Large intestine (tissue), 3 donors: ENCODE results near the gene ZNRF3. TPM values are rescaled to one million over a fixed set of nuclear protein-coding genes. Genes with fewer than 3 reads are reported as not detected.

Experiments used
- DNase-seq, 2 donors: peaks; one replicate each; pipeline versions ENCODE4 v3.0.0 to v3.0.0-alpha.2; 2013
- H3K27ac ChIP-seq: one replicate; pipeline ENCODE4 v1.5.1; 2013; ENCODE audit warnings: low read length
- H3K27me3 ChIP-seq: 2 replicates; pipeline ENCODE4 v1.6.1; 2013; ENCODE audit warnings: low read length; ENCODE audit not compliant: control insufficient read depth, insufficient read depth
- H3K36me3 ChIP-seq: 2 replicates; pipeline ENCODE4 v1.6.1; 2013; ENCODE audit warnings: low read length; ENCODE audit not compliant: control insufficient read depth, insufficient read depth
- H3K4me1 ChIP-seq: one replicate; pipeline ENCODE4 v1.6.1; 2013; ENCODE audit warnings: low read length; ENCODE audit not compliant: control insufficient read depth, insufficient read depth
- H3K4me3 ChIP-seq: one replicate; pipeline ENCODE4 v1.5.1; 2013; ENCODE audit warnings: low read length
- H3K9me3 ChIP-seq: one replicate; pipeline ENCODE4 v1.6.1; 2013; ENCODE audit warnings: mild to moderate bottlenecking, low read depth, low read length, moderate library complexity; ENCODE audit not compliant: control insufficient read depth
- WGBS: methylation state at CpG from one replicate; pipeline ENCODE4 v1.1.5; 2013; ENCODE audit warnings: low lambda C conversion rate; ENCODE audit not compliant: insufficient coverage; 5-methylcytosine and 5-hydroxymethylcytosine counted together
- polyA plus RNA-seq: library from polyadenylated mRNA; unstranded; fragments of 120-200 nt; gene quantifications from one replicate; pipeline ENCODE4 v1.2.1, GENCODE V29; 2013

The ZNRF3 gene
- polyA plus RNA-seq, 1 donor = 8.2 TPM

DNA sequence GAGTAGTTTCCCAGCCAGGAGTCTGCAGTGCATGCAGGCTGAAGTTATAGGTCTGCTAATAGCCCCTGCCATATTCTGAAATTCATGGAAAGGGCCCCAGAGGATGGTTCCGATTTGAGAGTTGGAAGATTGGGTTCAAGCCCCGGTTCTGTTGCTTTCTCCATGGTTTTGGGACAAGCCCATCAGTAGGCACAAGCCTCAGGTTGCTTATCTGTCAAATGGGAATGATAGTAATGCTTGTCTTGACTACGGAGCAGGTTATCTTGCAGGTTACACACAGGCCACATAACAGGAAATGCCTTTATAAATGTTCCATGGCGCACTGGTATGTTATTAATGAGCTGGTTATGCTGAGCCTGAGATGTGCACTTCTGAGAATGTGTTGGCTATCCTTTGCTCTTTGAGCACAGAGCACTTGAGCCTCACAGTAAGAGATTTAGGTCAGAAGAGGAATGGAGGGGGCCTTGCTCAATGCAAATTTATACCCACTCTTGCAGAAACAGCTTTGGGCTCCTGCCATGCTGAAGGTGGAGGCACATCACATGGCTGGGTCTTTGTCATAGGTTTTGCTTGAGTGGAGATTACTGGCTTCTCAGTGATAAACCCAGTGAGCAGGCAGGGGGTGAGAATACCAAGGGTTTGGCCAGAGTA is 47.1 kb downstream of the ZNRF3 start:
- H3K36me3 ChIP-seq = no peaks in the 10 kb centered on the region
- no CpG with 5 or more reads among the region's 4 CpGs for WGBS
- no peak overlapping the region for H3K4me3 ChIP-seq
- no peaks in the 10 kb centered on the region for H3K27me3 ChIP-seq
- H3K27ac ChIP-seq = no peak overlapping the region
- no peaks in the 10 kb centered on the region for H3K9me3 ChIP-seq
- DNase-seq = peak in 1 of 2 donors; percentile 56
- peaks cover 52% of the 10 kb centered on the region for H3K4me1 ChIP-seq

DNA sequence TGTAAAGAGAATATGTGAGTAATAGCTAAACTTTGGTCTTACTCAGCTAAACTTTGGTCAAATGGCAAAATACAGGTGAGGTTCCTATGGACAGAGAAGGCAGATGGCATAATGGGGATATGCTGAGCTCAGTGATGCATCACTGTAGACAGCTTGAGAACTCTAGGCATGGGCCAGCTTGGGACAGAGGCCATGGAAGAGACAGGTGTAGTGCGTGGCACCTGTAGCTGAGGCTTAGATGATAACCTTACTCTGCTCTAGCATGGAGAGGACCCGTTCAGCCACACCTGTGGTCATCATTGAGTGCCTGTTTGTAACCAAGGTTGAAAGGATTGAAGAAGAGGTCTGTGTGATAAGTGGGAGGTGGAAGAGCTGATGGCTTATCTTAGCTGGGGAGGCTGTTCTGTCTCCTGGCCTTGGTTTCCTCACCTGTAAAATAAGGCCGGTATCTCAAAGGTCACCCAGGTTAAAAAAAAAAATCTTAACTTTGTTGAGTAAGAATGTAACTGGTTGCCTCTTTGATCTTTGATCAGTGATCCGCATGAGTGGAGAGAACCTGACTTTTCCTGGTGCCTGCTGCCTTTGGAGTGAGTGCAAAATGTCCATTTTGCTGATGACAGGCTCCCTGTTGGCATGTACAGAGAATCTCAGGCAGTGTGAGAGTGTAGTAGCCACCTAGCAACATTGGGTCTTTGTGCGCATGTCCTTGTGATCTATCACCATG is 48.6 kb downstream of the ZNRF3 start:
- Histone ChIP-seq H3K27me3 (no peaks in the 10 kb centered on the region), H3K4me1 (peaks cover 52% of the 10 kb centered on the region), H3K4me3 (no peak overlapping the region), H3K36me3 (no peaks in the 10 kb centered on the region), H3K27ac (peak overlapping the region; percentile 60), H3K9me3 (no peaks in the 10 kb centered on the region)
- WGBS = no CpG with 5 or more reads among the region's 5 CpGs
- DNase-seq = peak in 1 of 2 donors; percentile 79

DNA sequence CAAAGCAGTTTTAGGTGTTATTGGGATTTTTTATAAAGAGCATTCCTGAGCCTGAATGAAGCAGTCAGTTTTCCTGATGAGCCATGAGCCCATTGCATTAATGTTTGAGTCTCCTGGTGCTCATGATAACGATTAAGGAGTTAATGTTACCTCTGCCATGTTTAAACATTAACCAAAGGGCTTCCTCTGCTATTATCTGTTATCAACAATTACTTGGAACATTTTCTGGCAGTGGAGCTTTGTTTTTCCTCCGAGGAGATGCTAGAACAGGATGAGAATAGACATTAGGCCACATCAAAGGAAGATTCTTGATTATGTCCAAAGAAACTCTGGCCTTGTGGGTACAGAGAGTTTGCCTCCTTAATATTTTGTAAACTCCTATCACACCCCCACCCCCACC is 49.9 kb downstream of the ZNRF3 start:
- Histone ChIP-seq H3K36me3 (no peaks in the 10 kb centered on the region), H3K4me1 (peaks cover 52% of the 10 kb centered on the region), H3K27ac (no peak overlapping the region), H3K27me3 (no peaks in the 10 kb centered on the region), H3K9me3 (no peaks in the 10 kb centered on the region), H3K4me3 (no peak overlapping the region)
- 0% methylated on average over 1 of the region's 2 CpGs for WGBS
- DNase-seq = peak in 1 of 2 donors; percentile 56

DNA sequence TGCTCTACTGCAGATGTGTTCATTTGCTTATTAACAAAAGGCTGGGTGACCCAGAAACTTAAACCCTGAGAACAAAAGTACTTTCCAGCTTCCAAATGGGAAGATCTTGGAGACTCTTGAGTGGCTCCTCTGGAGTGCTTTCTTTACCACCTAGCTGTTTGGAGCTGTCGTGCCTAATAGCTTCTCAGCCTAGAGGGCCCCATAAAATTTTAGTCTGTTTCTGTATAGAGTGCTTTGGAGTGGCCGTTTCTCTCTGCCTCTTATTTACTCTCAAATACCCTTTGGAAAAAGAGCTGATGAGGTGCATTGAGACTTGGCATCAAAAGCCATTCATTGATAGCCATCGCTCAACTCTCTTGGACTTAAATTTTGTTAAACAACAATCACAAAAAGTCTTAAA is 50.7 kb downstream of the ZNRF3 start:
- peaks cover 52% of the 10 kb centered on the region for H3K4me1 ChIP-seq
- H3K36me3 ChIP-seq = no peaks in the 10 kb centered on the region
- 100% methylated on average over 1 of the region's 3 CpGs for WGBS
- DNase-seq = no peak
- peak overlapping the region; percentile 15 for H3K27ac ChIP-seq
- H3K4me3 ChIP-seq = no peak overlapping the region
- H3K27me3 ChIP-seq = no peaks in the 10 kb centered on the region
- H3K9me3 ChIP-seq = no peaks in the 10 kb centered on the region

DNA sequence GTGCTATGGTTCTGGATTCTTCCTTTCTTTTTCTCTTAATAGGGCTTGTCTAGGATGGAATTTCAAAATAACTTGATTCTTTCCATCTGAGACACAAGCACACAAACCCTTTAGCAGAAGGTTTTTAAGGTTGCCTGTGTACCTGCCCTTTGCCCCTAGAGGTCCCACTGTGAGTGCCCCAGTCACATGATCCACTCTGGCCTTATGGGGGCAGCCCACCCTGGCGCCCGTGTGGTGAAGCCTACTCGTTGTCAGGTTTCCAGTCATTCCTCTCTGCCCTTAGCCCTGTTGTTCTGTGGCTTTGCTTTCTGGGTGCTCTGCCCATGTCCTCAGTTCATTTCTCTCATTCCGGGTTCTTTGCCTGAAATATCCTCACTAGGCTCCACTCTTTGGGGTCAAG is 51.8 kb downstream of the ZNRF3 start:
- H3K36me3 ChIP-seq = no peaks in the 10 kb centered on the region
- no peaks in the 10 kb centered on the region for H3K27me3 ChIP-seq
- H3K9me3 ChIP-seq = no peaks in the 10 kb centered on the region
- H3K4me3 ChIP-seq = no peak overlapping the region
- peaks cover 51% of the 10 kb centered on the region for H3K4me1 ChIP-seq
- H3K27ac ChIP-seq = peak overlapping the region; percentile 16
- DNase-seq = no peak
- WGBS = 67% methylated on average over 1 of the region's 4 CpGs

DNA sequence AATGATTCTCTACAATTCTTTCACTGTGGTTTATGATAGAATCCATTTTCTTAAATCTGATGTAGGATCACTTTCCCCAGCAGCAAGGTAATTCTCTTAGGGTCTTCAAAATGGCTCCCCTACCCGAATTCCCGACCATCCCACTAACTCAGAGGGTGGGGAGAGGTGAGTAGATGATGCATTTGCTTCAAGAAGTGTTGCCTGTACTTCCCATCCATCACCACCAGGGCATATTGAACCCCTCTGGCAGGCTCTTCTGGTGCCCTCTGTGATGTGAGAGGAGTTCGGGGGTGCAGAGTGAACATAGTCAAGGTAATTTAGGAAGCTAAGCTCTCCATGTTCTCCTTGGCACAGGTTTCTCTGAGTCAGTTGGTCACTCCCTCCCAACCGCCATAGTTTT is 52.3 kb downstream of the ZNRF3 start:
- Histone ChIP-seq H3K4me3 (no peak overlapping the region), H3K27ac (no peak overlapping the region), H3K27me3 (no peaks in the 10 kb centered on the region), H3K9me3 (no peaks in the 10 kb centered on the region), H3K4me1 (peaks cover 51% of the 10 kb centered on the region), H3K36me3 (no peaks in the 10 kb centered on the region)
- WGBS = 100% methylated on average over 1 of the region's 4 CpGs
- no peak for DNase-seq

DNA sequence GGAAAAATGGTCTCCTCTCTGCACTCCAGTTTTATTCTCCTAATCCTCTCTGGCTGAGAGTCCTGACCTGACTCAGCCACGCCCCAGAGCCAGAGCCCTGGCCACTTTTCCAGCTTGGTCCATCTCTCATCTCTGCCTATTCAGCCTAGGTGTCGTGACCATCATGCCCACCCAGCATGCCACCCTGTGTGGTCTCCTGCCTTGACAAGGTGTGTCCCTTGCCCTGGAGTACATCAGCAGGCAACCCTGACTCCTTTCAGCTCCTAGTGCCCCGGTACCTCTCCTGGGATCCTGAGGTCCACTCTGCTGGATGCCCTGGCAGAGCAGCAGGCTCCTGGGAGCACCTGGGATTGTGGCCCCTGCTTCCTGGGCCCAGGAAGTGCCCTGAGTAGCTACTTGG is 52.8 kb downstream of the ZNRF3 start:
- no peaks in the 10 kb centered on the region for H3K27me3 ChIP-seq
- no peak overlapping the region for H3K4me3 ChIP-seq
- no peaks in the 10 kb centered on the region for H3K9me3 ChIP-seq
- no peaks in the 10 kb centered on the region for H3K36me3 ChIP-seq
- no peak for DNase-seq
- no CpG with 5 or more reads among the region's 3 CpGs for WGBS
- H3K27ac ChIP-seq = no peak overlapping the region
- H3K4me1 ChIP-seq = peaks cover 50% of the 10 kb centered on the region

DNA sequence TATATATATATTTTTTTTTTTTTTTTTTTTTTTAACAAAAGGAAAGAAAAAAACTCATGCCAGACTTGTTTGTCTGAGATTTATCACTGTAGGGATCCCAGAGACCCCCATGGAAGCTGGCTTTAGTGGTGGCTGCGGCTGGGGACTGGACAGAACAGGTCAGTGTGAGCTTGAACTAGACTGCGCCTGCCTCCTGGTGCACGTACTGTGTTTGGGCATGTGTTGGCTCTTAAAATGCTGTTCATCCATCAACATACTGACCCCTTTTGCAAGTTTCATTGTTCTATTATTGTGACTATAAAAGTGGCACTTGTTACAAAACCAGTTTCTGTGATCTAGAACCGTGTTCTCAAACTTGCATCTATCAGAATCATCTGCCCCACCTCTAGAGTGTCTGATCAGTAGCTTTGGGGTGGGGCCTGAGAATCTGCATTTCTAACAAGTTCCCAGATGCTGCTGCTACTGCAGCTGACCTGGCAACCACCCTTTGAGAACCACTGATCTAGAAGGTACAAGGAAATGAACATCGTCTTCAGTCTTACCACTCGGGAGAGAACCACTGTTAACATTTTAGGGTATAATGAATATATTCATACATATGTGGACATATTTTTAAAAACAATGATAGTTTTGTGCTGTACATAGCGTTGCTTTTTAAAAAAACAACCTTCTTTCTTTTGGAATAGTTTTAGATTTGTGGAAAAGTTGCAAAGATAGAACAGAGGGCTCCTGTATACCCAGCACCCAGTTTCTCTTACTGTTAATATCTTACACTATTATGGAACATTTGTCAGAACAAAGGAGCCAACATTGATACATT is 54.0 kb downstream of the ZNRF3 start:
- no peak for DNase-seq
- WGBS = 100% methylated on average over 1 of the region's 7 CpGs
- Histone ChIP-seq H3K27ac (no peak overlapping the region), H3K4me1 (peaks cover 46% of the 10 kb centered on the region), H3K27me3 (no peaks in the 10 kb centered on the region), H3K36me3 (no peaks in the 10 kb centered on the region), H3K9me3 (no peaks in the 10 kb centered on the region), H3K4me3 (no peak overlapping the region)

DNA sequence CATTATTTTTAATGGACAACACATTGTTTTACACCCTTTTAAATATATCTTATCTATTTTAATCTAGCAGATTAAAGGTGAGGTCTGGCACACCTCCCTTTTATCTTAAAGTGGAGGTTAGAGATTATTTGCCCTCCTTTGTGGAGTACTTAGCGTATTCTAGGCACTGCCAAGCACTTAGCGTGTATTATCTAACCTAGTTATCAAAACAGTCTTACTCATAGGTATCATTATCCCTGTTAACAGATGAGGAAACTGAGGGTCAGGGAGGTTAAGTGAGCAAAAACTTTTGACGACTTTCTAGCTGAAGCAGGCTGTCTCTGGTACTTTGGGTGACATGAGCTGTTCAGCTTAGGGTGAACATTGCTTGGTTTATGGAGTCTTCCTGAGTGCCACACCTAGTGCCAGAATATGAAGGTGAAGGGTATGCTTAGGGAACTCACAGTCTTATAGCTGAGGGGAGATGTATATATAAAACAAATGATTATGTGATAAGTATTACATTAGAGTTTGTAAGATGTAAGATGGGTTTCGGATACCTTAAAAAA is 55.0 kb downstream of the ZNRF3 start:
- no peaks in the 10 kb centered on the region for H3K36me3 ChIP-seq
- no peak for DNase-seq
- WGBS = 70% methylated on average over 2 of the region's 4 CpGs
- H3K27me3 ChIP-seq = no peaks in the 10 kb centered on the region
- no peak overlapping the region for H3K4me3 ChIP-seq
- H3K9me3 ChIP-seq = no peaks in the 10 kb centered on the region
- no peak overlapping the region for H3K27ac ChIP-seq
- peaks cover 47% of the 10 kb centered on the region for H3K4me1 ChIP-seq

DNA sequence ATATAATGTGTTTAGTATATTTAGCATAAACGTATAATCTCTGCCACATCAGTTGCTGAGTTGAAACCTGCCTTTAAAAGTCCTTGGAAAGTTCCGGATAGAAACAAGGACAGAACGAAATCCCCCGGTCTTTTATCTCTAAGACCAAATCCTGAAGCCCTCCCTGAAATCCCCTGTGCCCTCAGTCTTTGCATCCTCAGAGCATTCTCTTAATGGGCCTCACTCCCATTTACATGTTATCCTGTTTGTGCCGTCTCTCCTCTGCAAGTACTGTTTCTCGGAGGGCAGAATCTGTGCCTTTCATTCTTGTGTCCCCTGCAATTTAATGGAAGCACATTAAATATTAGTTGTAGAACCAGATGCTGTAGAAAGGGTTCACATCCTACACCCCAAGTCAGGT is 56.0 kb downstream of the ZNRF3 start:
- Histone ChIP-seq H3K4me3 (no peak overlapping the region), H3K9me3 (no peaks in the 10 kb centered on the region), H3K4me1 (peaks cover 40% of the 10 kb centered on the region), H3K27me3 (no peaks in the 10 kb centered on the region), H3K36me3 (no peaks in the 10 kb centered on the region), H3K27ac (no peak overlapping the region)
- no CpG with 5 or more reads among the region's 6 CpGs for WGBS
- DNase-seq = no peak
